T-helper 1 cell treated with Interleukin-12 subunit alpha and Interleukin-12 subunit beta and Interleukin-4 antibody, amounts not matched to agents 30 μg/mL and 1 μg/mL, for 36 hours (primary cell): ENCODE data around the gene RNF123.
A peak's percentile ranks its signal among the peaks of the same experiment; 100 is the strongest.

Experiments used
- H3K27ac Mint-ChIP-seq: one replicate; pipeline ENCODE4 v1.8.0; 2021; ENCODE audit warnings: mild to moderate bottlenecking, mixed read lengths
- H3K27me3 Mint-ChIP-seq: one replicate; pipeline ENCODE4 v1.8.0; 2021; ENCODE audit warnings: low read depth, mixed read lengths
- H3K36me3 Mint-ChIP-seq: one replicate; pipeline ENCODE4 v1.8.0; 2021; ENCODE audit warnings: low read depth, mixed read lengths
- H3K4me1 Mint-ChIP-seq: one replicate; pipeline ENCODE4 v1.8.0; 2021; ENCODE audit warnings: low read depth, mixed read lengths
- H3K4me3 Mint-ChIP-seq: one replicate; pipeline ENCODE4 v1.8.0; 2021; ENCODE audit warnings: mild to moderate bottlenecking, moderate library complexity, mixed read lengths
- H3K9me3 Mint-ChIP-seq: one replicate; pipeline ENCODE4 v1.8.0; 2021; ENCODE audit warnings: mixed read lengths

Gene RNF123

DNA sequence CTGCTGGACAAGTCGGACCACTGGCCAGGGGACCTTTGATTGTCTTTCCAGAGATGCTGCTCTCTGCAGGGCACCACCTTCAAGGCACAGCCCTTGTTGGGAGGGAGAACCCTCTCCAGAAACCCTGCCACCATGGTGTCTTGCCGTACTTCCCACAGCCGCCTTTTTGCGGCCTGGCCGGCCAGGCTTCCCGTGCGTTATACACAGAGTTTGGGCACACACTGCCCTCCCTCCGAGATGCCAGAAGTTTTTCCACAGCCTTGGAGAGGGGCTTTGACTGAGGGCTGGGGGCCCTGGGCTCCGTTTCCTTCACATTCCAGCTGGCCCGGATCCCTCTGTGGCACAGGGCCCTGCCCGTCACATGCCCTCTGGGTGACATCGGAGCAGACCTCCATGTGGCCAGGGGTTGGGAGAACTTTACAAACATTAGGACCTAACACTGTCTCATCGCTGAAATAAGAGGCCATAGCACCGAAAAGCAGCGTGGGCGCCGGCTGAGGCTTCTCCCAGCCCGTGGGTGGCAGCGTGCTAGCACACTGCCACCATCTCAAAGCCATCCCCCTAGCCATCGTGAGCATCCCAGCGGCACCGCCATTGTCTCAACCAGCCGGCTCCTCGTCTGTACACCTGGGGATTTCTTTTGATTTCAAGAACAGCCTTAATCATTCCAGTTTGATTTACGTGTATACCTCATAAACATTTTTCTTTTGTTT is 21.5 kb upstream of the RNF123 start:
- Mint-ChIP-seq H3K4me3 (no peak overlapping the region), H3K27me3 (no peaks in the 10 kb centered on the region), H3K4me1 (peaks cover 9% of the 10 kb centered on the region), H3K27ac (no peak overlapping the region), H3K9me3 (no peaks in the 10 kb centered on the region), H3K36me3 (no peaks in the 10 kb centered on the region)

- Mint-ChIP-seq H3K27ac (no peak overlapping the region), H3K36me3 (no peaks in the 10 kb centered on the region), H3K27me3 (no peaks in the 10 kb centered on the region), H3K4me3 (no peak overlapping the region), H3K9me3 (no peaks in the 10 kb centered on the region), H3K4me1 (peaks cover 12% of the 10 kb centered on the region)
Measured at GRCh38 chr3:49668414-49668797, 21.0 kb upstream of the RNF123 start.

DNA sequence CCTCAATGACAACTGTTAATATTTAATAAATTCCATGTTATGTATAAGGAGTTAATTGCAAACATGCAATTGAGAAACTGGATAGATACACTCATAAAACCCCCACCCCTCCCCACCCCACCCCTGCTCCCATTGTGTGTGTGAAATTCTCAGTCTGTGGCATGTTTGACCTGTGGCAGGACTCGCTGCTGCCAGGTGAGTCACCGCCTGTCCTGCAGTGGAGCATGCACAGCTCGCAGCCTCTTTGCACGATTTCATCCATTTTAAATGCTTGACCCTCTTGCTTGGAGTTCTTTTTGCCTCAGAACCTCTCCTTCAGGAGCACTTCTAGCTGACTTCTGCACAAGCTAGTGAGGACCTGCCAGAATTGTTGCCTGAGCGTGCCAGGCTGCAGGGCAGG is 20.5 kb upstream of the RNF123 start:
- Mint-ChIP-seq H3K27ac (no peak overlapping the region), H3K4me3 (no peak overlapping the region), H3K36me3 (no peaks in the 10 kb centered on the region), H3K9me3 (no peaks in the 10 kb centered on the region), H3K27me3 (no peaks in the 10 kb centered on the region), H3K4me1 (peaks cover 16% of the 10 kb centered on the region)

DNA sequence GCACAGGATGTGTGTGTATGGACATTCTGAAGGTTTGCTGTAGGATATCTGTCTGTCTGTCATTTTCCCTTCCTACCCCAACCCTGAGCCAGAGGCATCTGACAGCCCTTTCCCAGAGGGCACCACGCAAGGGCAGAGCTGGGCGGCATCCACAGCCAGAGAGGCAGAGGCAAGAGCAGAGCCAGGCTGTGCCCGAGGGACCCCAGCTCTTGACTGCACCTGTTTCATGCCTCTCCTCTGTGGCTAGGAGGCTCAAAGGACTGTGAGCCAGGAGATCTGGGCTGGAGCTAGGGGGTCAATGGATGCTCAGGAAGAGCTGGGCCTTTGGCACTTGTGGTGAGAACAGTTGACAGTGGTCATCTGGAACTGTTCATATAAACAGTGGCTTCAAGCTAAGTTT is 20.0 kb upstream of the RNF123 start:
- Mint-ChIP-seq H3K4me1 (peaks cover 16% of the 10 kb centered on the region), H3K36me3 (no peaks in the 10 kb centered on the region), H3K9me3 (no peaks in the 10 kb centered on the region), H3K27me3 (no peaks in the 10 kb centered on the region), H3K27ac (no peak overlapping the region), H3K4me3 (no peak overlapping the region)

DNA sequence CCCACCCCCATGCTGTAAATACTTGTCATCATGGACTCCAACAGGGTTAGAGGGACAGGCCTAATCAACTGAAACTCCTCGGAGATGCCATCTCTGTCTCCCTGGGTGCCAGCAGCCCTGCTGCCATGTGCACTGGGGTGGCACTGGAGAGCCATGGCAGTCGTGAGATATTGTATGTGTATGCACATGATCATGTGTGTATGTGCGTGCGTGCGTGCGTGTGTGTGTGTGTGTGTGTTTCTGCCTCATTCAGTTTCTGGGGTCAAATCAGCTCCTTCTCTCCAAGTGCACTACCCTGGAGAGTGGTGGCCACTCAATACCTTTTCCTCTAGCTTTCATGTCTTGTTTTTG is 18.4 kb upstream of the RNF123 start:
- no peaks in the 10 kb centered on the region for H3K27me3 Mint-ChIP-seq
- no peak overlapping the region for H3K27ac Mint-ChIP-seq

GRCh38 chr3:49671291-49672288 is 17.8 kb upstream of the RNF123 start:
- Mint-ChIP-seq H3K4me1 (peaks cover 17% of the 10 kb centered on the region), H3K27me3 (no peaks in the 10 kb centered on the region), H3K27ac (peak overlapping the region; percentile 76), H3K36me3 (peaks cover 3% of the 10 kb centered on the region), H3K4me3 (peak overlapping the region; percentile 77), H3K9me3 (no peaks in the 10 kb centered on the region)

More for the DNA sequence above, 18.4 kb upstream of the RNF123 start:
- H3K4me3 Mint-ChIP-seq = no peak overlapping the region
- H3K4me1 Mint-ChIP-seq = peaks cover 17% of the 10 kb centered on the region
- H3K36me3 Mint-ChIP-seq = no peaks in the 10 kb centered on the region
- H3K9me3 Mint-ChIP-seq = no peaks in the 10 kb centered on the region

DNA sequence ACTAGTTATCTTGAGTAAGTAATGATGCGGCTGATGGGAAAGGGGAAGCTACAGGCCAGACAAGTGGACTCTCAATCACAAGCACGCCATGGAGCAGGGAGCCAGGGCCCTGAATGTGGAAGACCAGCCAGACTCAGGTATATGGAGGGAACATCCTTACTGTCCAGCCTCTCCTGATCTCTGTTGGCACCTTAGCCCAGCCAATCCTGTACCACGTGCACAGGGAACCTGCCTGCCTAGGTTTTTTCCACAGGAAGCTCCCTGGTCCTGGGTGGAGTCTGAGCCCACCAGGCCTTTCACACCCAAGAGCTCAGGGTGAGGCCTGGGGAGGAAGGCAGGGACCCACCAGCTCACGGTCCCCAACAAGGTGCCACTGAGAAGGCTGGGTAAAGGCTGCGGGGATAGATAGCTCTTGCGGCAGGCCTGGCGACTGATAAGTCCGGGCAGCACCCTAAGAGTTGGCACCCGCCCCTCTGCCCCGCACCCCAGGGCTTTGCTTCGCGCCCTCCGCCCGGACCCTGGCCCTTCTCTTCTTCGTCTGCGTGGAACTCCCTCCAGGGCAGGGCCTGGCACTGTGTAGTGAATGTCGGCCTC is 16.1 kb upstream of the RNF123 start:
- Mint-ChIP-seq H3K36me3 (peaks cover 5% of the 10 kb centered on the region), H3K27me3 (no peaks in the 10 kb centered on the region), H3K27ac (peak overlapping the region; percentile 97), H3K4me1 (peaks cover 20% of the 10 kb centered on the region), H3K9me3 (no peaks in the 10 kb centered on the region), H3K4me3 (peak overlapping the region; percentile 93)

DNA sequence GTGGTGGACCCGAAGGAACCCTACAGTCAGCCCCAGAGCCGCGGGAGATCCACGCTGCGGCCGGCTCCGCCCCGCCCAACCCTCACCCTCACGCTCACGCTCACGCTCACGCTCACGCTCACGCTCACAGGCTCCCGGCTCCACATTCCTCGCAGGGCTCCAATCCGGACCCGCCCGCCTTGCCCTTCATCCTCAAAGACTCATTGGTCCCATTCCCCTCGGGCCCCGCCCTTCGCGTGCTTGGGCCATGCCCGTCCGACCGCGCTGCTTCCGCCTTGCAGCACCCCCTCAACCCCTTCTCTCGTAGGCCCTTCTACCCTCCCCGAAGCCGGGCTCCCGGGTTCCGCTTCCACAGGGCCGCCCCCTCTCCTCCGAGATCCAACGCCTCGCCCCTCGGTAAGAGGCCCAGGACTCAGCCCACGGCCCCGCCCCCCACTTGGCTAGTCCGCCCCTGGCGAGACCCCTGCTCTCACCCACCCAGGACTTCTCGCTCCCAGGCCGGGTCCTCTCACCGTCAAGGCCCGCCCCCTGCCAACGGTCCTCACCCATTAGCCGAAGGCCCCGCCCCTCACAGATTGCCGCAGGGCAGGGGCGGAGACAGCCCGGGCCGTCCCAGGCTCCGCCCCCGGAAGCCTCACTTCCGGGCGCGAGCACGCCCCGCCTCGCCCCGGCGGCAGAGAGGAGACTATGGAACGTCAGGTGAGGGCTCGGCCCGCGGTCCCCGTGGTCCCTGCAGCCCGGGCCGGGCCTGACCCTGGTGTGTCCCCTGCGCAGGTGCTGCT is 15.5 kb upstream of the RNF123 start, which contains the start of gene APEH:
Gene APEH, plus strand, starts transcription at position 637 of the 782 bp plus-strand sequence. Its CDS starts 51 bp downstream, at position 688.
- Mint-ChIP-seq H3K4me3 (peak within 1 kb of the TSS; percentile 93), H3K36me3 (peaks cover 6% of the 10 kb centered on the region), H3K27me3 (no peaks in the 10 kb centered on the region), H3K9me3 (no peaks in the 10 kb centered on the region), H3K27ac (peak within 1 kb of the TSS; percentile 97), H3K4me1 (peaks cover 20% of the 10 kb centered on the region)

DNA sequence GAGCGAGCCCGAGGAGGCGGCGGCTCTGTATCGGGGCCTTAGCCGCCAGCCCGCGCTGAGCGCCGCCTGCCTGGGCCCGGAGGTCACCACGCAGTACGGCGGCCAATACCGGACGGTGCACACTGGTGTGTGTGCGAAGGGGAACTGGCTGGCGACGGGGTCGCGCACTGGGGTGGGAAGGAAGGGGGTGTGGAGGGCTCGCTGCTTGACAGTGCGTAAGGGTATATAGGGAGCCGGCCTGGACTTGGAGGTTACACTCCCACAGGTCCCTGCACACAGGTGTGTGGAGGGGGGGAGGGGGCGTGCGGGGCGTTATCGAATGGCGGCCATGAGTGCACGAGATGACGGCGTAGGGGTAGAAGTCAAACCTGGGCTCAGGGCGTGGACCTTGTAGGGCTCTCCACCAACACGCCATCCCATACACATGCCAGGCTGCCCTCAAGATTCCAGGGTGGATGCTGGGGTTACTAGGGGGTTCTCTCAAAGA is 14.8 kb upstream of the RNF123 start:
- H3K27ac Mint-ChIP-seq = peak overlapping the region; percentile 97

DNA sequence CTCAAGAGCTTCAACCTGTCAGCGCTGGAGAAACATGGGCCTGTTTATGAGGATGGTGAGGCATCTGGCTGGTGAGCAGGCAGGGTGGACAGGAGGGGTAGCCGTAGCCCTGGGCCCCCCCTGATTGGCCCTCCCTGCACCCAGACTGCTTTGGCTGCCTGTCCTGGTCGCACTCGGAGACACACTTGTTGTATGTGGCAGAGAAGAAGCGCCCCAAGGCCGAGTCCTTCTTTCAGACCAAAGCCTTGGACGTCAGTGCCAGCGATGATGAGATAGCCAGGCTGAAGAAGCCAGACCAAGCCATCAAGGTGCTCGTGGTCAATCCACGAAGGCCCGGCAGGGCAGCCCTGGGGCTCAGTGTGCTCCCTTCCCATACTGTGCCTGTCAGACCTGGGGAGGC is 13.4 kb upstream of the RNF123 start:
- Mint-ChIP-seq H3K4me1 (peaks cover 20% of the 10 kb centered on the region), H3K27ac (no peak overlapping the region), H3K9me3 (no peaks in the 10 kb centered on the region), H3K4me3 (no peak overlapping the region), H3K27me3 (no peaks in the 10 kb centered on the region), H3K36me3 (peaks cover 12% of the 10 kb centered on the region)

More for the DNA sequence above, 14.8 kb upstream of the RNF123 start:
- peaks cover 6% of the 10 kb centered on the region for H3K36me3 Mint-ChIP-seq
- peak overlapping the region; percentile 93 for H3K4me3 Mint-ChIP-seq
- no peaks in the 10 kb centered on the region for H3K27me3 Mint-ChIP-seq
- H3K4me1 Mint-ChIP-seq = peaks cover 20% of the 10 kb centered on the region
- H3K9me3 Mint-ChIP-seq = no peaks in the 10 kb centered on the region

- Mint-ChIP-seq H3K4me1 (peaks cover 3% of the 10 kb centered on the region), H3K4me3 (no peak overlapping the region), H3K27me3 (no peaks in the 10 kb centered on the region), H3K36me3 (peaks cover 14% of the 10 kb centered on the region), H3K9me3 (no peaks in the 10 kb centered on the region), H3K27ac (no peak overlapping the region)
Measured at GRCh38 chr3:49680493-49681231, 8.7 kb upstream of the RNF123 start.

GRCh38 chr3:49681232-49681522 is 8.2 kb upstream of the RNF123 start:
- H3K4me1 Mint-ChIP-seq = peaks cover 3% of the 10 kb centered on the region
- no peak overlapping the region for H3K4me3 Mint-ChIP-seq
- H3K9me3 Mint-ChIP-seq = no peaks in the 10 kb centered on the region
- peaks cover 12% of the 10 kb centered on the region for H3K36me3 Mint-ChIP-seq
- no peaks in the 10 kb centered on the region for H3K27me3 Mint-ChIP-seq
- no peak overlapping the region for H3K27ac Mint-ChIP-seq

DNA sequence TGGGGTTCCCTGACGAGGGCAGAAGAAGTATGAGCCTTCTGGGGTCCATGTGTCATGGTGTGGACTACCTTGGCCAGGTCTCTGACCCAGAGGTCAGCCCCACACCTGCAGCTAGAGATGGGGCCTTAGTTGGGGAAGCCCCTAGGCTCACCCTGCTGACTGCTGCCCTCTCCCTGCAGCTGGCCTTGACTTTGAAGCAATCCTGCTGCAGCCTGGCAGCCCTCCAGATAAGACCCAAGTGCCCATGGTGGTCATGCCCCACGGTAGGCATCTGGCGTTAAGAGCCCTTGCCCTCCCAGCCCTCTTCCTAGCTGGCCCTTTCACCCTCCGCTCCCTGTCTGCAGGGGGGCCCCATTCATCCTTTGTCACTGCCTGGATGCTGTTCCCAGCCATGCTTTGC is 7.8 kb upstream of the RNF123 start:
- Mint-ChIP-seq H3K9me3 (no peaks in the 10 kb centered on the region), H3K4me1 (peaks cover 3% of the 10 kb centered on the region), H3K36me3 (peaks cover 11% of the 10 kb centered on the region), H3K27ac (no peak overlapping the region), H3K27me3 (no peaks in the 10 kb centered on the region), H3K4me3 (no peak overlapping the region)
